GM23338 (cell line): Measurements from ENCODE around the gene TWIST2. TPM values are rescaled to one million over a fixed set of nuclear protein-coding genes. Genes with fewer than 3 reads are reported as not detected.

Experiments
- ATAC-seq: fragments of 200-7000 bp; cut with Tn5 transposase; 3 replicates; pipeline ENCODE4 v1.9.1; 2020
- DNase-seq: peaks from one replicate; pipeline ENCODE4 v3.0.0-alpha.2; 2015; ENCODE audit warnings: low spot score
- H2AFZ ChIP-seq: fragments of 200-600 bp; sonication (generic); 2 replicates; pipeline ENCODE4 v1.8.0; 2016; ENCODE audit warnings: antibody characterized with exemption, mild to moderate bottlenecking, moderate library complexity
- H3F3A ChIP-seq: fragments of 200-600 bp; sonication (generic); replicated peaks from 2 replicates; pipeline ENCODE4 v1.8.0; 2017; ENCODE audit warnings: antibody characterized with exemption, mixed run types, low read depth
- H3K27ac ChIP-seq: fragments of 200-600 bp; sonication (generic); 2 replicates; pipeline ENCODE4 v1.6.1; 2016; ENCODE audit warnings: low read depth
- H3K27me3 ChIP-seq: fragments of 200-600 bp; sonication (generic); 2 replicates; pipeline ENCODE4 v1.8.0; 2016; ENCODE audit warnings: mild to moderate bottlenecking, mixed run types, moderate library complexity; ENCODE audit not compliant: insufficient read depth
- H3K36me3 ChIP-seq: fragments of 200-600 bp; sonication (generic); 2 replicates; pipeline ENCODE4 v1.8.0; 2016; ENCODE audit warnings: mild to moderate bottlenecking; ENCODE audit not compliant: insufficient read depth
- H3K4me1 ChIP-seq: fragments of 200-600 bp; sonication (generic); 2 replicates; pipeline ENCODE4 v1.8.0; 2016; ENCODE audit warnings: mild to moderate bottlenecking, moderate library complexity; ENCODE audit not compliant: insufficient read depth
- H3K4me2 ChIP-seq: fragments of 200-600 bp; sonication (generic); 2 replicates; pipeline ENCODE4 v1.7.1; 2017; ENCODE audit warnings: mixed run types
- H3K4me3 ChIP-seq: fragments of 200-600 bp; sonication (generic); 2 replicates; pipeline ENCODE4 v1.6.1; 2016; ENCODE audit warnings: mixed run types
- H3K79me2 ChIP-seq: fragments of 200-600 bp; sonication (generic); replicated peaks from 2 replicates; pipeline ENCODE4 v1.8.0; 2017; ENCODE audit warnings: mild to moderate bottlenecking; ENCODE audit not compliant: insufficient read depth
- H3K9me2 ChIP-seq: fragments of 200-600 bp; sonication (generic); 2 replicates; pipeline ENCODE4 v1.8.0; 2017; ENCODE audit not compliant: insufficient read depth
- H4K20me1 ChIP-seq: fragments of 200-600 bp; sonication (generic); replicated peaks from 2 replicates; pipeline ENCODE4 v1.8.0; 2017; ENCODE audit warnings: mild to moderate bottlenecking; ENCODE audit not compliant: insufficient read depth
- H3K27ac Mint-ChIP-seq: 2 replicates; pipeline ENCODE4 v1.8.0; 2020; ENCODE audit warnings: inconsistent platforms, mild to moderate bottlenecking, moderate library complexity, mixed read lengths
- H3K27me3 Mint-ChIP-seq: 3 replicates; pipeline ENCODE4 v1.8.0; 2022; ENCODE audit warnings: low read depth, mild to moderate bottlenecking, moderate library complexity, mixed read lengths, inconsistent platforms; ENCODE audit not compliant: insufficient read depth, poor library complexity
- H3K36me3 Mint-ChIP-seq: 3 replicates; pipeline ENCODE4 v1.8.0; 2021; ENCODE audit warnings: low read depth, mild to moderate bottlenecking, inconsistent platforms, moderate library complexity, mixed read lengths
- H3K4me1 Mint-ChIP-seq: 3 replicates; pipeline ENCODE4 v1.8.0; 2020; ENCODE audit warnings: mild to moderate bottlenecking, inconsistent platforms, mixed read lengths
- H3K4me3 Mint-ChIP-seq: 3 replicates; pipeline ENCODE4 v1.8.0; 2021; ENCODE audit warnings: moderate library complexity, mild to moderate bottlenecking, inconsistent platforms, mixed read lengths
- H3K9me3 Mint-ChIP-seq: 3 replicates; pipeline ENCODE4 v1.8.0; 2020; ENCODE audit warnings: moderate library complexity, mild to moderate bottlenecking, inconsistent platforms, mixed read lengths
- EZH2 ChIP-seq: fragments of 200-600 bp; sonication (generic); IDR thresholded peaks from one replicate; pipeline ENCODE4 v1.8.0; 2017; ENCODE audit warnings: antibody characterized with exemption, mild to moderate bottlenecking, low read depth; ENCODE audit not compliant: unreplicated experiment
- EZH2phosphoT487 ChIP-seq: fragments of 200-600 bp; sonication (generic); IDR thresholded peaks from one replicate; pipeline ENCODE4 v1.8.1; 2018; ENCODE audit warnings: antibody characterized with exemption; ENCODE audit not compliant: unreplicated experiment
- JUNB ChIP-seq: IDR thresholded peaks from one replicate; pipeline ENCODE4 v1.6.1; 2016; ENCODE audit warnings: antibody characterized with exemption; ENCODE audit not compliant: unreplicated experiment
- NANOG ChIP-seq: IDR thresholded peaks from 2 replicates; pipeline ENCODE4 v1.6.1; 2016; ENCODE audit warnings: antibody characterized with exemption, borderline replicate concordance
- POLR2AphosphoS5 ChIP-seq: IDR thresholded peaks from 2 replicates; pipeline ENCODE4 v1.6.1; 2016; ENCODE audit warnings: antibody characterized with exemption, low read depth
- STAT1 ChIP-seq: IDR thresholded peaks from one replicate; pipeline ENCODE4 v1.6.1; 2016; ENCODE audit warnings: antibody characterized with exemption; ENCODE audit not compliant: unreplicated experiment
- ZNF114 ChIP-seq: fragments of 250-450 bp; sonication (Bioruptor Pico); IDR thresholded peaks from 2 replicates; pipeline ENCODE4 v1.5.0; 2020; ENCODE audit warnings: mild to moderate bottlenecking, moderate library complexity
- polyA plus RNA-seq: library from polyadenylated mRNA; unstranded; fragments of >200 nt; fragmentation: Nextera tagmentation; extraction: Ambion mirVana; gene quantifications from 2 replicates; pipeline ENCODE4 v1.2.1, GENCODE V29; 2016
- total RNA-seq: library from RNA; depleted of rRNA; stranded (reverse); fragments of >200 nt; shearing (Covaris generic); gene quantifications from 2 replicates; pipeline ENCODE4 v1.2.3, GENCODE V29; 2014
- TF ChIP-seq, protein P1 (sequence below), 2 experiments: fragments of 200-600 bp in 1 of 2; sonication (generic) in 1 of 2; conservative IDR thresholded peaks; 2 replicates each; pipeline versions ENCODE4 v1.5.1 to v1.6.1; 2016 to 2017; ENCODE audit warnings: antibody characterized with exemption in 2 of 2, low read depth in 2 of 2, mild to moderate bottlenecking in 2 of 2, moderate library complexity in 1 of 2
- TF ChIP-seq, protein P2 (sequence below): IDR thresholded peaks from one replicate; pipeline ENCODE4 v1.6.1; 2018; ENCODE audit warnings: antibody characterized with exemption; ENCODE audit not compliant: unreplicated experiment
- TF ChIP-seq, protein P3 (sequence below): IDR thresholded peaks from 2 replicates; pipeline ENCODE4 v1.6.1; 2016; ENCODE audit warnings: antibody characterized with exemption

Gene TWIST2
- total and polyA plus RNA-seq, 2 experiments from 2014 or later = 7.0 to 12.5 TPM

DNA sequence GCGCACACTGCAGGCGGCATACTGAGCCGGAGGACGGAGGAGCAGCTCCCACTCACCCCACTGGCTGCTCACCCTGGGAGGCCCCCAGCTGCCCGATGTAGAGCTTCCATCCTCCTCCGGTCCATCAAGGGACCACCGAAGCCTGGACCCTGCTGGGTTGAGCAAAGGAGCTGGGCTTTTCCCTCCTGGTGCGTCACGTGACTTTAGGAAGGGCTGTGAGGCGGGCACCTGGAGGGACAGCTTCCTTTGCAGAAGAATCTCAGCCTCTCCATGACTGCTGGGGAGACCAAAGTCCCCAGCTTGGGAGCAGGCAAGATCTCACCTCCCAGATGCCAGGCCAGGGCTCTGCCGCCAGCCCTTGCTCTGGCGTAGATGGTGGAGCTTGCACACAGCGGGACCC, 102.7 kb downstream of the TWIST2 start (continued):
- TF ChIP-seq, protein P1, sequence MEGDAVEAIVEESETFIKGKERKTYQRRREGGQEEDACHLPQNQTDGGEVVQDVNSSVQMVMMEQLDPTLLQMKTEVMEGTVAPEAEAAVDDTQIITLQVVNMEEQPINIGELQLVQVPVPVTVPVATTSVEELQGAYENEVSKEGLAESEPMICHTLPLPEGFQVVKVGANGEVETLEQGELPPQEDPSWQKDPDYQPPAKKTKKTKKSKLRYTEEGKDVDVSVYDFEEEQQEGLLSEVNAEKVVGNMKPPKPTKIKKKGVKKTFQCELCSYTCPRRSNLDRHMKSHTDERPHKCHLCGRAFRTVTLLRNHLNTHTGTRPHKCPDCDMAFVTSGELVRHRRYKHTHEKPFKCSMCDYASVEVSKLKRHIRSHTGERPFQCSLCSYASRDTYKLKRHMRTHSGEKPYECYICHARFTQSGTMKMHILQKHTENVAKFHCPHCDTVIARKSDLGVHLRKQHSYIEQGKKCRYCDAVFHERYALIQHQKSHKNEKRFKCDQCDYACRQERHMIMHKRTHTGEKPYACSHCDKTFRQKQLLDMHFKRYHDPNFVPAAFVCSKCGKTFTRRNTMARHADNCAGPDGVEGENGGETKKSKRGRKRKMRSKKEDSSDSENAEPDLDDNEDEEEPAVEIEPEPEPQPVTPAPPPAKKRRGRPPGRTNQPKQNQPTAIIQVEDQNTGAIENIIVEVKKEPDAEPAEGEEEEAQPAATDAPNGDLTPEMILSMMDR (conservative IDR thresholded peaks at IDR 0.05; ENCODE audit: low read depth in 2 of 2) = no peak
- no peak for TF ChIP-seq EZH2
- no peak for TF ChIP-seq POLR2AphosphoS5
- no peak for TF ChIP-seq STAT1
- TF ChIP-seq JUNB = no peak
- TF ChIP-seq, protein P2, sequence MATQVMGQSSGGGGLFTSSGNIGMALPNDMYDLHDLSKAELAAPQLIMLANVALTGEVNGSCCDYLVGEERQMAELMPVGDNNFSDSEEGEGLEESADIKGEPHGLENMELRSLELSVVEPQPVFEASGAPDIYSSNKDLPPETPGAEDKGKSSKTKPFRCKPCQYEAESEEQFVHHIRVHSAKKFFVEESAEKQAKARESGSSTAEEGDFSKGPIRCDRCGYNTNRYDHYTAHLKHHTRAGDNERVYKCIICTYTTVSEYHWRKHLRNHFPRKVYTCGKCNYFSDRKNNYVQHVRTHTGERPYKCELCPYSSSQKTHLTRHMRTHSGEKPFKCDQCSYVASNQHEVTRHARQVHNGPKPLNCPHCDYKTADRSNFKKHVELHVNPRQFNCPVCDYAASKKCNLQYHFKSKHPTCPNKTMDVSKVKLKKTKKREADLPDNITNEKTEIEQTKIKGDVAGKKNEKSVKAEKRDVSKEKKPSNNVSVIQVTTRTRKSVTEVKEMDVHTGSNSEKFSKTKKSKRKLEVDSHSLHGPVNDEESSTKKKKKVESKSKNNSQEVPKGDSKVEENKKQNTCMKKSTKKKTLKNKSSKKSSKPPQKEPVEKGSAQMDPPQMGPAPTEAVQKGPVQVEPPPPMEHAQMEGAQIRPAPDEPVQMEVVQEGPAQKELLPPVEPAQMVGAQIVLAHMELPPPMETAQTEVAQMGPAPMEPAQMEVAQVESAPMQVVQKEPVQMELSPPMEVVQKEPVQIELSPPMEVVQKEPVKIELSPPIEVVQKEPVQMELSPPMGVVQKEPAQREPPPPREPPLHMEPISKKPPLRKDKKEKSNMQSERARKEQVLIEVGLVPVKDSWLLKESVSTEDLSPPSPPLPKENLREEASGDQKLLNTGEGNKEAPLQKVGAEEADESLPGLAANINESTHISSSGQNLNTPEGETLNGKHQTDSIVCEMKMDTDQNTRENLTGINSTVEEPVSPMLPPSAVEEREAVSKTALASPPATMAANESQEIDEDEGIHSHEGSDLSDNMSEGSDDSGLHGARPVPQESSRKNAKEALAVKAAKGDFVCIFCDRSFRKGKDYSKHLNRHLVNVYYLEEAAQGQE = no peak
- TF ChIP-seq ZNF114 (CRISPR knock-in tag) = no peak
- TF ChIP-seq, protein P3, sequence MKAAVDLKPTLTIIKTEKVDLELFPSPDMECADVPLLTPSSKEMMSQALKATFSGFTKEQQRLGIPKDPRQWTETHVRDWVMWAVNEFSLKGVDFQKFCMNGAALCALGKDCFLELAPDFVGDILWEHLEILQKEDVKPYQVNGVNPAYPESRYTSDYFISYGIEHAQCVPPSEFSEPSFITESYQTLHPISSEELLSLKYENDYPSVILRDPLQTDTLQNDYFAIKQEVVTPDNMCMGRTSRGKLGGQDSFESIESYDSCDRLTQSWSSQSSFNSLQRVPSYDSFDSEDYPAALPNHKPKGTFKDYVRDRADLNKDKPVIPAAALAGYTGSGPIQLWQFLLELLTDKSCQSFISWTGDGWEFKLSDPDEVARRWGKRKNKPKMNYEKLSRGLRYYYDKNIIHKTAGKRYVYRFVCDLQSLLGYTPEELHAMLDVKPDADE = no peak
- no peak for TF ChIP-seq EZH2phosphoT487

DNA sequence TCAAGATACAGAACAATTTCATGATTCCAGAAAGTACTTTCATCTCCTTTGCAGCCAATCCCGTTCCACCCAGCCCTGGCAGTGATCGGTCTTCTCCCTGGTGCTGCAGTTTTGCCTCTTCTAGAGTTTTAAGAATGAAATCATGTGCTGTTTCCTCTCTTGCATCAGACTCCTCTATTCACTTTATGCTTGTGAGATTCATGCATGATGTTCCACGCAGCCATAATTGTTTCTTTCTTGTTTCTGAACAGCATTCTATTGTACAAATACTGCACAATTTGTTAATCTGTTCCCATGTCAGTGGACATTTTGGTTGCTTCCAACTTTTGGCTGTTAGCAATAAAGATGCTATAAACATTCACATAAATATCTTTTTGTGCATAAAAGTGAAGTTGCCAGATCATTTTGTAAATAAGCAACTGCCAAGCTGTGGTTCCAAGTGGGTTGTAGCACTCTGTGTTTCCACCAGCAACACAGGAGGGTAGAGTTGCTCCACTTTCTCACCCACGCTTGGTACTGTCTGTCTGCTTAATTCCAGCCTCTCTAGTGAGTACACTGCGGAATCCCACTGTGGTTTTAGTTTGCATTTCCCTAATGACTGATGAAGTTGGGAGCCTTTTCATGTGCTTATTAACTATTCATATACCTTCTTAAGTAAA, 104.5 kb downstream of the TWIST2 start:
- Histone ChIP-seq H3K4me2 (no peak overlapping the region), H3K9me2 (0 out of 2 replicates have a peak, but pooled peaks cover 5% of the 10 kb centered on the region), H3K4me3 (no peak overlapping the region), H3K27me3 (no peaks in the 10 kb centered on the region), H3K27ac (no peak overlapping the region), H3K36me3 (no peaks in the 10 kb centered on the region), H4K20me1 (no peaks in the 10 kb centered on the region), H3K79me2 (no peaks in the 10 kb centered on the region), H3K4me1 (no peaks in the 10 kb centered on the region), H2AFZ (no peak overlapping the region), H3F3A (no peaks in the 10 kb centered on the region)
- ATAC-seq (no peak), DNase-seq (no peak)
- Mint-ChIP-seq H3K9me3 (no peaks in the 10 kb centered on the region), H3K4me1 (peaks cover 11% of the 10 kb centered on the region; the same call in 2 of the 3 replicates), H3K27ac (no peak overlapping the region), H3K27me3 (peaks cover 5% of the 10 kb centered on the region), H3K36me3 (no peaks in the 10 kb centered on the region), H3K4me3 (no peak overlapping the region)
- TF ChIP-seq EZH2 (no peak), EZH2phosphoT487 (no peak), NANOG (no peak), ZNF114 (CRISPR knock-in tag) (no peak)
- TF ChIP-seq, protein P2 = no peak
